Progenitor cell of endocrine pancreas (in vitro differentiated cells): ENCODE measurements around the gene DIPK1A. TPM values are rescaled to one million over a fixed set of nuclear protein-coding genes. Genes with fewer than 3 reads are reported as not detected.

Source experiments
- DNase-seq: peaks from one replicate; pipeline ENCODE4 v3.0.0; 2021; ENCODE audit warnings: low spot score; ENCODE audit not compliant: unreplicated experiment
- H3K27ac Mint-ChIP-seq: 2 replicates; pipeline ENCODE4 v1.8.0; 2021; ENCODE audit warnings: mild to moderate bottlenecking, moderate library complexity, mixed read lengths
- H3K27me3 Mint-ChIP-seq: 2 replicates; pipeline ENCODE4 v1.8.0; 2021; ENCODE audit warnings: mixed read lengths
- H3K36me3 Mint-ChIP-seq: 2 replicates; pipeline ENCODE4 v1.8.0; 2022; ENCODE audit warnings: mixed read lengths; ENCODE audit not compliant: insufficient read depth
- H3K4me1 Mint-ChIP-seq: 2 replicates; pipeline ENCODE4 v1.8.0; 2021; ENCODE audit warnings: low read depth, mixed read lengths
- H3K4me3 Mint-ChIP-seq: 2 replicates; pipeline ENCODE4 v1.8.0; 2021; ENCODE audit warnings: low read depth, mild to moderate bottlenecking, moderate library complexity, mixed read lengths
- H3K9me3 Mint-ChIP-seq: 2 replicates; pipeline ENCODE4 v1.8.0; 2021; ENCODE audit warnings: low read depth, mixed read lengths
- total RNA-seq: library from RNA; stranded (reverse); gene quantifications from 2 replicates; pipeline ENCODE4 v1.2.1, GENCODE V29; 2021
- TF ChIP-seq, protein P1 (sequence below): fragments of 200-600 bp; sonication (generic); IDR thresholded peaks from one replicate; pipeline ENCODE4 v1.5.0; 2021; ENCODE audit warnings: antibody characterized with exemption, mild to moderate bottlenecking; ENCODE audit not compliant: unreplicated experiment

The DIPK1A gene
- total RNA-seq, 1 donor from 2014 or later = 6.9 TPM

DNA sequence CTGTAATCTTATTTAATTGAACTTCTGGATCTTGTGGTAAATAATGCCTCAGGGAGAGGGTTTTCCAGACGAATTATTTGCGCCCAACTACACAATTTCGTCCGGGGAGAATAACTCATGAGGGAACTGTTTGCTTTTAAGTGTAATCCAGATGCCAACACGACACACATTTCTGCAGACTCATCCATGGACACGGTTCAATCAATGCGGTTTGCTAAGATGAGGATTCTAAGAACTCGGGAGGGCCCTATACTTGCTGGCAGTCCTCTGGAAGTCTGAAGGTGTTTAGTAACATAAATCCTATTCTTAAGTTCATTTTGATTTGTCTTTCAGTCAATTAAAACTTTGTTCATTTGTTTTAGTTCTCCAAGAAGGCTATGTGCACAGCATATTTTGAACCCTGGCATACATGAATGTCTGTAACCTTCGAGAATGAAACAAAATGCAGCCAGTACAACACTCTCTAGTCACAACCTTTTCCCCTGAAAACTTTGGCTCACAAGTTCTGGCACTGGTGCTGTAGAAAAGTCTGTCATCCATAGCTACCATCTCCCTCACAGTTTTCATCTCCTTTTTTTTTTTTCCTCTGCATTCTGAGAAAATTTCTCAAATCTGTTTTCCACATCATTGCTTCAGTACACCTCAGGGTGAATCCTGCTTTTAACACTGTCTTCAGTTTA is 38.8 kb downstream of the DIPK1A start:
- Mint-ChIP-seq H3K4me1 (no peaks in the 10 kb centered on the region), H3K27ac (no peak overlapping the region), H3K4me3 (no peak overlapping the region), H3K9me3 (peaks cover 9% of the 10 kb centered on the region), H3K27me3 (no peaks in the 10 kb centered on the region), H3K36me3 (peaks cover 1% of the 10 kb centered on the region)
- no peak for DNase-seq
- TF ChIP-seq, protein P1, sequence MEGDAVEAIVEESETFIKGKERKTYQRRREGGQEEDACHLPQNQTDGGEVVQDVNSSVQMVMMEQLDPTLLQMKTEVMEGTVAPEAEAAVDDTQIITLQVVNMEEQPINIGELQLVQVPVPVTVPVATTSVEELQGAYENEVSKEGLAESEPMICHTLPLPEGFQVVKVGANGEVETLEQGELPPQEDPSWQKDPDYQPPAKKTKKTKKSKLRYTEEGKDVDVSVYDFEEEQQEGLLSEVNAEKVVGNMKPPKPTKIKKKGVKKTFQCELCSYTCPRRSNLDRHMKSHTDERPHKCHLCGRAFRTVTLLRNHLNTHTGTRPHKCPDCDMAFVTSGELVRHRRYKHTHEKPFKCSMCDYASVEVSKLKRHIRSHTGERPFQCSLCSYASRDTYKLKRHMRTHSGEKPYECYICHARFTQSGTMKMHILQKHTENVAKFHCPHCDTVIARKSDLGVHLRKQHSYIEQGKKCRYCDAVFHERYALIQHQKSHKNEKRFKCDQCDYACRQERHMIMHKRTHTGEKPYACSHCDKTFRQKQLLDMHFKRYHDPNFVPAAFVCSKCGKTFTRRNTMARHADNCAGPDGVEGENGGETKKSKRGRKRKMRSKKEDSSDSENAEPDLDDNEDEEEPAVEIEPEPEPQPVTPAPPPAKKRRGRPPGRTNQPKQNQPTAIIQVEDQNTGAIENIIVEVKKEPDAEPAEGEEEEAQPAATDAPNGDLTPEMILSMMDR = no peak

DNA sequence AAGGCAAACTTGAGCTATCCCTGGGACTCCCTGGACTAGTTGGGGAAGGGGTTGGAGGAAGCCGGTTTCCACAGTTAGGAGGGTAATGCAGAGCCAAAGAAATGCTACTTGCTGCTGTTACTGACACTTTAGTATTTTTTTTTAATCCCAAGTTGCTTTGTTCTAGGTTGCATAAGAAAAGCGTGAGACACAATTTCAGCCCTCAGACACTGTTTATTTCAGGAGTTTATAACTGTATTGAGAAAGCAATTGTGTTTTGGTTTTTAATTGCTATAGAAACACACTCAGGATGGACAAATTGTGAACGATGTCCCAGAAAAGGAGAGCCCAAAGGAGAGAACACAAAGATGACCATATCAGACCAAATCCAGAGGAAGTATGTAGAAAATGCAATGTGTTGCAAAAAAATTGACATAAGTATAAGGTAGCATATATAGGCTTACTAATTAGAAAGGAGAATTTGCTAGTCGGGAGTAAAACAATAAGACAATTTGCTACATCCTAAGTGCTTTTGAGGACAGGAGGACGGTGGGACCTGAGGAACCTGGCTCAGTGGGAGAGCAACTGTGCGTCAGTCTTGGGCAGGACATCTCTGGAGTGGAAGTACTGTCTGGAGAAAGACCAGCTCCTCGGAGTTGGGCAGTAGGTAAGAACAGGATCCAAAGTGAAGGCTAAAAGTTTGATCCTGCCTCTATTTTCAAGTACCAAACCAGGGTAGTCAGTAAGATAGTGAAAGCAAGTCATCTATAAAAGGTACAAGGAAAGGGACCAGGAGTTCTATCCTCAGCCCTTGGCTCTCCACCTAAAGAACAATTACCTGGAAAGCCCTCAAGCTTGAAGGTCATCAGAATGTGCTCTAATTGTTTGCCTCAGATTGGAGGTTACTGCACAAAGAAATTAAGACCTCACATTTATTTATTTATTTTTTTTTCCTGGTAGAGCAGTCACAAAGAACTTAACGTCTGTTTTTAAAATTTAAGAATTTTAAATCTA is 39.9 kb downstream of the DIPK1A start:
- Mint-ChIP-seq H3K27ac (no peak overlapping the region), H3K4me3 (no peak overlapping the region), H3K9me3 (peaks cover 9% of the 10 kb centered on the region), H3K36me3 (peaks cover 1% of the 10 kb centered on the region), H3K27me3 (no peaks in the 10 kb centered on the region), H3K4me1 (no peaks in the 10 kb centered on the region)
- no peak for DNase-seq
- TF ChIP-seq, protein P1 = no peak

GRCh38 chr1:92916899-92917298 is 44.4 kb downstream of the DIPK1A start:
- Mint-ChIP-seq H3K27me3 (no peaks in the 10 kb centered on the region), H3K27ac (no peak overlapping the region), H3K4me1 (peaks cover 9% of the 10 kb centered on the region), H3K9me3 (peaks cover 4% of the 10 kb centered on the region), H3K4me3 (no peak overlapping the region), H3K36me3 (no peaks in the 10 kb centered on the region)
- no peak for DNase-seq
- TF ChIP-seq, protein P1 = no peak

GRCh38 chr1:92915547-92915946 is 45.7 kb downstream of the DIPK1A start:
- TF ChIP-seq, protein P1 = no peak
- H3K9me3 Mint-ChIP-seq = peaks cover 4% of the 10 kb centered on the region
- H3K4me1 Mint-ChIP-seq = peaks cover 9% of the 10 kb centered on the region
- no peaks in the 10 kb centered on the region for H3K27me3 Mint-ChIP-seq
- no peak for DNase-seq
- no peaks in the 10 kb centered on the region for H3K36me3 Mint-ChIP-seq
- H3K27ac Mint-ChIP-seq = no peak overlapping the region
- no peak overlapping the region for H3K4me3 Mint-ChIP-seq

GRCh38 chr1:92913093-92913819 is 48.0 kb downstream of the DIPK1A start:
- TF ChIP-seq, protein P1 = no peak
- DNase-seq = no peak
- no peaks in the 10 kb centered on the region for H3K36me3 Mint-ChIP-seq
- H3K9me3 Mint-ChIP-seq = no peaks in the 10 kb centered on the region
- H3K27me3 Mint-ChIP-seq = no peaks in the 10 kb centered on the region
- H3K4me1 Mint-ChIP-seq = peaks cover 14% of the 10 kb centered on the region
- no peak overlapping the region for H3K4me3 Mint-ChIP-seq
- no peak overlapping the region for H3K27ac Mint-ChIP-seq
